Astrocyte (in vitro differentiated cells and primary cell): Measurements from ENCODE around the gene SRCIN1. TPM values are rescaled to one million over a fixed set of nuclear protein-coding genes. Genes with fewer than 3 reads are reported as not detected.

Source experiments
- DNase-seq: peaks from one replicate; pipeline ENCODE4 v3.0.0-alpha.2; 2010; ENCODE audit warnings: low read depth
- FAIRE-seq: peaks from 2 replicates; lab custom pipeline; 2011; peaks lifted over from hg19 to GRCh38; lab: Jason Lieb, UNC
- H2AFZ ChIP-seq: 2 replicates; pipeline ENCODE4 v1.6.0; 2012; ENCODE audit warnings: low read depth, low read length, inconsistent platforms
- H3K27ac ChIP-seq: 2 replicates; pipeline ENCODE4 v1.5.1; 2011; ENCODE audit warnings: low read depth, low read length, inconsistent platforms
- H3K27me3 ChIP-seq: 2 replicates; pipeline ENCODE4 v1.6.0; 2011; ENCODE audit warnings: low read length, inconsistent platforms; ENCODE audit not compliant: insufficient read depth
- H3K36me3 ChIP-seq: 2 replicates; pipeline ENCODE4 v1.5.1; 2011; ENCODE audit warnings: low read length, inconsistent platforms; ENCODE audit not compliant: insufficient read depth
- H3K4me1 ChIP-seq: 2 replicates; pipeline ENCODE4 v1.5.1; 2011; ENCODE audit warnings: low read length, inconsistent platforms; ENCODE audit not compliant: insufficient read depth
- H3K4me2 ChIP-seq: 2 replicates; pipeline ENCODE4 v1.6.0; 2012; ENCODE audit warnings: low read length, inconsistent platforms
- H3K4me3 ChIP-seq: 2 replicates; pipeline ENCODE4 v1.5.1; 2011; ENCODE audit warnings: low read depth, mild to moderate bottlenecking, low read length, inconsistent platforms; ENCODE audit not compliant: insufficient read depth
- H3K79me2 ChIP-seq: 2 replicates; pipeline ENCODE4 v1.6.0; 2012; ENCODE audit warnings: mild to moderate bottlenecking, low read length, inconsistent platforms; ENCODE audit not compliant: insufficient read depth
- H3K9ac ChIP-seq: 2 replicates; pipeline ENCODE4 v1.6.0; 2012; ENCODE audit warnings: mild to moderate bottlenecking, low read length, inconsistent platforms
- H3K9me3 ChIP-seq: 2 replicates; pipeline ENCODE4 v1.5.1; 2012; ENCODE audit warnings: low read depth, mild to moderate bottlenecking, low read length, inconsistent platforms; ENCODE audit not compliant: insufficient read depth
- H4K20me1 ChIP-seq: 2 replicates; pipeline ENCODE4 v1.6.0; 2012; ENCODE audit warnings: low read length, inconsistent platforms; ENCODE audit not compliant: insufficient read depth
- H3K27ac Mint-ChIP-seq: one replicate; pipeline ENCODE4 v1.8.0; 2021; ENCODE audit warnings: mild to moderate bottlenecking, mixed read lengths; ENCODE audit not compliant: unreplicated experiment
- H3K27me3 Mint-ChIP-seq: one replicate; pipeline ENCODE4 v1.8.0; 2021; ENCODE audit warnings: low read depth, mixed read lengths; ENCODE audit not compliant: unreplicated experiment
- H3K36me3 Mint-ChIP-seq: one replicate; pipeline ENCODE4 v1.8.0; 2021; ENCODE audit warnings: low read depth, mixed read lengths; ENCODE audit not compliant: unreplicated experiment
- H3K4me1 Mint-ChIP-seq: one replicate; pipeline ENCODE4 v1.8.0; 2021; ENCODE audit warnings: low read depth, mixed read lengths; ENCODE audit not compliant: unreplicated experiment
- H3K4me3 Mint-ChIP-seq: one replicate; pipeline ENCODE4 v1.8.0; 2021; ENCODE audit warnings: mild to moderate bottlenecking, moderate library complexity, mixed read lengths; ENCODE audit not compliant: unreplicated experiment
- H3K9me3 Mint-ChIP-seq: one replicate; pipeline ENCODE4 v1.8.0; 2021; ENCODE audit warnings: mild to moderate bottlenecking, mixed read lengths; ENCODE audit not compliant: unreplicated experiment
- CTCF ChIP-seq: IDR thresholded peaks from 2 replicates; pipeline ENCODE4 v1.5.1; 2011; ENCODE audit warnings: low read depth, mild to moderate bottlenecking, inconsistent platforms, low read length, moderate library complexity; ENCODE audit not compliant: insufficient read depth
- EZH2 ChIP-seq: IDR thresholded peaks from 2 replicates; pipeline ENCODE4 v1.6.1; 2012; ENCODE audit warnings: mild to moderate bottlenecking, low read length, inconsistent platforms; ENCODE audit not compliant: insufficient read depth
- total RNA-seq: library from RNA; stranded (reverse); gene quantifications from 2 replicates; pipeline ENCODE4 v1.2.1, GENCODE V29; 2021

The SRCIN1 gene
- total RNA-seq, 1 donor from 2014 or later = 1.5 TPM

- DNase-seq (no peak), FAIRE-seq (no peak)
- H3K9ac ChIP-seq = no peak overlapping the region
- H3K27me3 ChIP-seq = peaks cover 40% of the 10 kb centered on the region
- H3K4me3 ChIP-seq = no peak overlapping the region
- no peak overlapping the region for H3K4me2 ChIP-seq
- Mint-ChIP-seq H3K27ac (no peak overlapping the region), H3K36me3 (no peaks in the 10 kb centered on the region), H3K27me3 (peaks cover 60% of the 10 kb centered on the region), H3K9me3 (peaks cover 6% of the 10 kb centered on the region), H3K4me3 (no peak overlapping the region), H3K4me1 (no peaks in the 10 kb centered on the region)
- no peaks in the 10 kb centered on the region for H3K4me1 ChIP-seq
- H3K79me2 ChIP-seq = no peaks in the 10 kb centered on the region
- TF ChIP-seq CTCF (no peak), EZH2 (no peak)
- no peak overlapping the region for H2AFZ ChIP-seq
- H3K36me3 ChIP-seq = no peaks in the 10 kb centered on the region
- peaks cover 7% of the 10 kb centered on the region for H3K9me3 ChIP-seq
- no peaks in the 10 kb centered on the region for H4K20me1 ChIP-seq
- no peak overlapping the region for H3K27ac ChIP-seq
Observed at GRCh38 chr17:38609280-38610031, 3.7 kb upstream of the SRCIN1 start.

GRCh38 chr17:38608648-38609047 is 2.9 kb upstream of the SRCIN1 start:
- H3K4me3 Mint-ChIP-seq = no peak overlapping the region
- Histone ChIP-seq H3K4me3 (no peak overlapping the region), H3K9ac (no peak overlapping the region), H3K4me1 (no peaks in the 10 kb centered on the region), H3K27ac (no peak overlapping the region), H3K9me3 (peaks cover 7% of the 10 kb centered on the region), H2AFZ (no peak overlapping the region), H3K79me2 (no peaks in the 10 kb centered on the region), H4K20me1 (peaks cover 6% of the 10 kb centered on the region), H3K27me3 (peaks cover 41% of the 10 kb centered on the region), H3K36me3 (no peaks in the 10 kb centered on the region), H3K4me2 (no peak overlapping the region)
- H3K27me3 Mint-ChIP-seq = peaks cover 57% of the 10 kb centered on the region
- FAIRE-seq (no peak), DNase-seq (no peak)
- no peak for TF ChIP-seq CTCF
- TF ChIP-seq EZH2 = no peak
- H3K9me3 Mint-ChIP-seq = peaks cover 4% of the 10 kb centered on the region
- H3K4me1 Mint-ChIP-seq = no peaks in the 10 kb centered on the region
- H3K27ac Mint-ChIP-seq = no peak overlapping the region
- no peaks in the 10 kb centered on the region for H3K36me3 Mint-ChIP-seq
